Activated naive CD8-positive, alpha-beta T cell treated with anti-CD3 and anti-CD28 coated beads, Interleukin-2, amount 10 ng/mL, durations not matched to agents 7 days and 5 days (primary cell): Measurements from ENCODE around the gene TBC1D23. TPM values are rescaled to one million over a fixed set of nuclear protein-coding genes. Genes with fewer than 3 reads are reported as not detected.
A peak's percentile ranks its signal among the peaks of the same experiment; 100 is the strongest.
"Not testable (repeated sequence)": the region's sequence is repeated elsewhere in the genome, so short reads cannot be mapped to it uniquely, and the experiment has no call there.

Experiments used
- ATAC-seq: fragments of 150-1000 bp; cut with Tn5 transposase; one replicate; pipeline ENCODE4 v1.10.0; 2021; ENCODE audit warnings: low read depth, moderate library complexity
- POLR2A ChIA-PET: fragments of 350-600 bp; sonication (Branson Sonifier 250); formaldehyde crosslinking; loops from one replicate; lab custom pipeline; 2021; ENCODE audit warnings: antibody characterized with exemption; lab: Charles Lee
- DNase-seq: peaks from one replicate; pipeline ENCODE4 v3.0.0; 2021
- H3K27ac Mint-ChIP-seq: one replicate; pipeline ENCODE4 v1.8.0; 2022; ENCODE audit warnings: mild to moderate bottlenecking, mixed read lengths
- H3K27me3 Mint-ChIP-seq: one replicate; pipeline ENCODE4 v1.8.0; 2022; ENCODE audit warnings: mild to moderate bottlenecking, moderate library complexity, mixed read lengths
- H3K36me3 Mint-ChIP-seq: one replicate; pipeline ENCODE4 v1.8.0; 2021; ENCODE audit warnings: mild to moderate bottlenecking, mixed read lengths
- H3K4me1 Mint-ChIP-seq: one replicate; pipeline ENCODE4 v1.8.0; 2021; ENCODE audit warnings: mixed read lengths
- H3K4me3 Mint-ChIP-seq: one replicate; pipeline ENCODE4 v1.8.0; 2022; ENCODE audit warnings: mild to moderate bottlenecking, moderate library complexity, mixed read lengths
- H3K9me3 Mint-ChIP-seq: one replicate; pipeline ENCODE4 v1.8.0; 2021; ENCODE audit warnings: mixed read lengths
- total RNA-seq, 2 experiments: library from RNA; stranded (reverse); gene quantifications; one replicate each; pipeline ENCODE4 v1.2.3, GENCODE V29; 2021

The TBC1D23 gene
- total RNA-seq, 2 experiments from 2014 or later: 34.1 to 35.3 TPM

- Mint-ChIP-seq H3K27me3 (peaks cover 21% of the 10 kb centered on the region), H3K27ac (no peak overlapping the region), H3K4me3 (no peak overlapping the region), H3K36me3 (peaks cover 11% of the 10 kb centered on the region), H3K9me3 (peaks cover 5% of the 10 kb centered on the region), H3K4me1 (peaks cover 1% of the 10 kb centered on the region)
- ATAC-seq: no peak
- POLR2A ChIA-PET: interaction anchor here (0.6 kb wide), 1 partner anchor 20 kb away, joined by 4 read pairs; no protein-coding TSS in a partner anchor
- no peak for DNase-seq
Observed at GRCh38 chr3:100234364-100234763, 26.4 kb upstream of the TBC1D23 start.

- Mint-ChIP-seq H3K27ac (no peak overlapping the region), H3K4me3 (no peak overlapping the region), H3K9me3 (peaks cover 10% of the 10 kb centered on the region), H3K27me3 (peaks cover 14% of the 10 kb centered on the region), H3K36me3 (peaks cover 14% of the 10 kb centered on the region), H3K4me1 (no peaks in the 10 kb centered on the region)
- DNase-seq (no peak), ATAC-seq (no peak)
- POLR2A ChIA-PET: no interaction called here
Observed at GRCh38 chr3:100238599-100238998, 22.2 kb upstream of the TBC1D23 start.

- H3K27ac Mint-ChIP-seq, H3K27me3 Mint-ChIP-seq, DNase-seq, ATAC-seq, H3K4me3 Mint-ChIP-seq, H3K9me3 Mint-ChIP-seq, H3K4me1 Mint-ChIP-seq, POLR2A ChIA-PET: not testable (repeated sequence)
- peaks cover 15% of the 10 kb centered on the region for H3K36me3 Mint-ChIP-seq
Observed at GRCh38 chr3:100242471-100242870, 18.3 kb upstream of the TBC1D23 start.

GRCh38 chr3:100244264-100244663 is 16.5 kb upstream of the TBC1D23 start:
- Mint-ChIP-seq H3K27me3 (no peaks in the 10 kb centered on the region), H3K4me3 (no peak overlapping the region), H3K27ac (no peak overlapping the region), H3K36me3 (peaks cover 15% of the 10 kb centered on the region), H3K9me3 (peaks cover 5% of the 10 kb centered on the region), H3K4me1 (peaks cover 2% of the 10 kb centered on the region)
- POLR2A ChIA-PET: no interaction called here
- no peak for DNase-seq
- no peak for ATAC-seq

GRCh38 chr3:100245136-100245535 is 15.7 kb upstream of the TBC1D23 start:
- POLR2A ChIA-PET: interaction anchor here (0.6 kb wide), 1 partner anchor 9 kb away, joined by 3 read pairs; no protein-coding TSS in a partner anchor
- no peak overlapping the region for H3K4me3 Mint-ChIP-seq
- peaks cover 8% of the 10 kb centered on the region for H3K9me3 Mint-ChIP-seq
- H3K4me1 Mint-ChIP-seq: peaks cover 2% of the 10 kb centered on the region
- no peak for ATAC-seq
- no peak for DNase-seq
- peaks cover 18% of the 10 kb centered on the region for H3K36me3 Mint-ChIP-seq
- no peak overlapping the region for H3K27ac Mint-ChIP-seq
- no peaks in the 10 kb centered on the region for H3K27me3 Mint-ChIP-seq

GRCh38 chr3:100245927-100246326 is 14.9 kb upstream of the TBC1D23 start:
- no peak for ATAC-seq
- DNase-seq: no peak
- no peak overlapping the region for H3K4me3 Mint-ChIP-seq
- H3K9me3 Mint-ChIP-seq: peaks cover 8% of the 10 kb centered on the region
- POLR2A ChIA-PET: no interaction called here
- H3K36me3 Mint-ChIP-seq: peaks cover 23% of the 10 kb centered on the region
- peaks cover 2% of the 10 kb centered on the region for H3K4me1 Mint-ChIP-seq
- H3K27ac Mint-ChIP-seq: no peak overlapping the region
- H3K27me3 Mint-ChIP-seq: no peaks in the 10 kb centered on the region

GRCh38 chr3:100246999-100247398 is 13.8 kb upstream of the TBC1D23 start:
- POLR2A ChIA-PET: no interaction called here
- no peak overlapping the region for H3K27ac Mint-ChIP-seq
- ATAC-seq (no peak), DNase-seq (no peak)
- peaks cover 2% of the 10 kb centered on the region for H3K4me1 Mint-ChIP-seq
- peaks cover 6% of the 10 kb centered on the region for H3K9me3 Mint-ChIP-seq
- no peak overlapping the region for H3K4me3 Mint-ChIP-seq
- H3K27me3 Mint-ChIP-seq: no peaks in the 10 kb centered on the region
- peaks cover 31% of the 10 kb centered on the region for H3K36me3 Mint-ChIP-seq

GRCh38 chr3:100252001-100252400 is 8.8 kb upstream of the TBC1D23 start:
- Mint-ChIP-seq H3K27ac (no peak overlapping the region), H3K4me3 (no peak overlapping the region), H3K27me3 (no peaks in the 10 kb centered on the region), H3K36me3 (peaks cover 26% of the 10 kb centered on the region), H3K4me1 (peaks cover 17% of the 10 kb centered on the region), H3K9me3 (peaks cover 6% of the 10 kb centered on the region)
- POLR2A ChIA-PET: no interaction called here
- ATAC-seq (no peak), DNase-seq (no peak)

- Mint-ChIP-seq H3K27ac (peak overlapping the region; percentile 57), H3K4me3 (no peak overlapping the region), H3K9me3 (peaks cover 6% of the 10 kb centered on the region), H3K27me3 (no peaks in the 10 kb centered on the region), H3K36me3 (peaks cover 20% of the 10 kb centered on the region), H3K4me1 (peaks cover 24% of the 10 kb centered on the region)
- ATAC-seq (peak; percentile 94), DNase-seq (peak; percentile 41)
- POLR2A ChIA-PET: interaction anchor here (0.7 to 1.2 kb wide), 7 partner anchors 9 to 415 kb away, joined by 3 to 13 read pairs (median 3); no protein-coding TSS in a partner anchor
Observed at GRCh38 chr3:100254168-100254777, 6.5 kb upstream of the TBC1D23 start.

GRCh38 chr3:100256731-100257151 is 4.1 kb upstream of the TBC1D23 start:
- DNase-seq: no peak
- no peak overlapping the region for H3K4me3 Mint-ChIP-seq
- ATAC-seq: no peak
- no peaks in the 10 kb centered on the region for H3K9me3 Mint-ChIP-seq
- no peaks in the 10 kb centered on the region for H3K27me3 Mint-ChIP-seq
- no peak overlapping the region for H3K27ac Mint-ChIP-seq
- H3K36me3 Mint-ChIP-seq: peaks cover 5% of the 10 kb centered on the region
- peaks cover 39% of the 10 kb centered on the region for H3K4me1 Mint-ChIP-seq
- POLR2A ChIA-PET: no interaction called here

- no peaks in the 10 kb centered on the region for H3K9me3 Mint-ChIP-seq
- H3K27me3 Mint-ChIP-seq: no peaks in the 10 kb centered on the region
- POLR2A ChIA-PET: no interaction called here
- H3K4me3 Mint-ChIP-seq: no peak overlapping the region
- peaks cover 1% of the 10 kb centered on the region for H3K36me3 Mint-ChIP-seq
- ATAC-seq: no peak
- H3K27ac Mint-ChIP-seq: no peak overlapping the region
- DNase-seq: no peak
- peaks cover 44% of the 10 kb centered on the region for H3K4me1 Mint-ChIP-seq
Observed at GRCh38 chr3:100257586-100257985, 3.2 kb upstream of the TBC1D23 start.

- Mint-ChIP-seq H3K4me1 (peaks cover 42% of the 10 kb centered on the region), H3K9me3 (no peaks in the 10 kb centered on the region), H3K27me3 (no peaks in the 10 kb centered on the region), H3K36me3 (peaks cover 4% of the 10 kb centered on the region), H3K27ac (peak overlapping the region; percentile 99), H3K4me3 (peak overlapping the region; percentile 94)
- no peak for DNase-seq
- POLR2A ChIA-PET: interaction anchor here (0.6 to 1.6 kb wide), 10 partner anchors 74 to 442 kb away, joined by 3 to 7 read pairs (median 5); partner anchors contain the start of genes CMSS1, LNP1, NIT2 and TOMM70
- no peak for ATAC-seq
Observed at GRCh38 chr3:100260081-100260684, 609 bp upstream of the TBC1D23 start.

GRCh38 chr3:100261485-100261903 is 702 bp downstream of the TBC1D23 start:
- Mint-ChIP-seq H3K27ac (peak overlapping the region; percentile 99), H3K36me3 (peaks cover 4% of the 10 kb centered on the region)

GRCh38 chr3:100262925-100263324 is 2.1 kb downstream of the TBC1D23 start:
- peaks cover 35% of the 10 kb centered on the region for H3K4me1 Mint-ChIP-seq
- H3K36me3 Mint-ChIP-seq, H3K27me3 Mint-ChIP-seq, H3K9me3 Mint-ChIP-seq, H3K4me3 Mint-ChIP-seq, DNase-seq, ATAC-seq, POLR2A ChIA-PET, H3K27ac Mint-ChIP-seq: not testable (repeated sequence)

More at GRCh38 chr3:100261485-100261903, 702 bp downstream of the TBC1D23 start:
- Mint-ChIP-seq H3K4me3 (peak overlapping the region; percentile 94), H3K9me3 (no peaks in the 10 kb centered on the region), H3K27me3 (no peaks in the 10 kb centered on the region), H3K4me1 (peaks cover 42% of the 10 kb centered on the region)
- ATAC-seq (no peak), DNase-seq (no peak)
- POLR2A ChIA-PET: interaction anchor here (1.3 to 1.6 kb wide), 2 partner anchors 73 to 444 kb away, joined by 5 read pairs; partner anchors contain the start of genes CMSS1 and NIT2
